HFFc6 (cell line): ENCODE data around the gene WSB1. TPM values are rescaled to one million over a fixed set of nuclear protein-coding genes. Genes with fewer than 3 reads are reported as not detected.

Source experiments
- DNase-seq: peaks from one replicate; pipeline ENCODE4 v3.0.0-alpha.2; 2018
- H3K27ac Mint-ChIP-seq: 2 replicates; pipeline ENCODE4 v1.8.0; 2020; ENCODE audit warnings: mild to moderate bottlenecking, mixed read lengths
- H3K27me3 Mint-ChIP-seq: 2 replicates; pipeline ENCODE4 v1.8.0; 2021; ENCODE audit warnings: mild to moderate bottlenecking, moderate library complexity, mixed read lengths; ENCODE audit not compliant: insufficient read depth
- H3K36me3 Mint-ChIP-seq: 2 replicates; pipeline ENCODE4 v1.8.0; 2021; ENCODE audit warnings: low read depth, mixed read lengths
- H3K4me1 Mint-ChIP-seq: 2 replicates; pipeline ENCODE4 v1.8.0; 2020; ENCODE audit warnings: low read depth, mixed read lengths
- H3K4me3 Mint-ChIP-seq: 2 replicates; pipeline ENCODE4 v1.8.0; 2020; ENCODE audit warnings: mild to moderate bottlenecking, moderate library complexity, mixed read lengths
- H3K9me3 Mint-ChIP-seq: 2 replicates; pipeline ENCODE4 v1.8.0; 2020; ENCODE audit warnings: mild to moderate bottlenecking, mixed read lengths
- total RNA-seq, 6 experiments: library from RNA; stranded (reverse); fragmentation: NEBNext Ultra II Directional; extraction: Animal tissue kit (Norgen Biotek cat#: 25700); gene quantifications; 2 replicates in 1 of 6; 3 replicates in 5 of 6; pipeline ENCODE4 v1.2.3, GENCODE V29; 2021
- TF ChIP-seq, protein P1 (sequence below): fragments of 200-600 bp; sonication (generic); IDR thresholded peaks from 2 replicates; pipeline ENCODE4 v1.5.0; 2021; ENCODE audit warnings: antibody characterized with exemption, mild to moderate bottlenecking

Gene WSB1
- total RNA-seq, 6 experiments from 2014 or later = 60.5 to 74.4 (median 66.5) TPM

DNA sequence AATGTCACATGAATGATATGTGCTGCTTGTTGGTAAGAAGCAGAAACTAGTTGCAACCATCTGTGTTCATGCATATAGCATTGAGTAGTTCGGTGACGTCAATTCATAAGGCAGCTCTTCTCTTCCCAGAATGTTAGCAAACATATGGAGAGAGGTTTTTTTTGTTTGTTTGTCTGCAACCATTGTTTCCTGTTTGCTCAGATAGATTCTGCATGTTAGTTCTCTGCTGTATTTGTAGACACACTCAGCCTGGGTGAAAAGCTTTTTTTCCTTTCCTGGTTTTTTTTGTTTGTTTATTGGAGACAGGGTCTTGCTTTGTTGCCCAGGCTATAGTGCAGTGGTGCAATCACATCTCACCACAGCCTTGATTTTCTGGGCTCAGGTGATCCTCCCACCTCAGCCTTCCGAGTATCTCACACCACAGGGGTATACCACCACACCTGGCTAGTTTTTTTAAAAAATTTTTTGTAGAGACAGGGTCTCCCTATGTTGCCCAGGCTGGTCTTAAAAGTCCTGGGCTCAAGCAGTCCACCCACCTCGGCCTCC, 16.7 kb downstream of the WSB1 start:
- peaks cover 48% of the 10 kb centered on the region for H3K36me3 Mint-ChIP-seq
- no peaks in the 10 kb centered on the region for H3K9me3 Mint-ChIP-seq
- H3K4me3 Mint-ChIP-seq = no peak overlapping the region
- no peak for DNase-seq
- TF ChIP-seq, protein P1, sequence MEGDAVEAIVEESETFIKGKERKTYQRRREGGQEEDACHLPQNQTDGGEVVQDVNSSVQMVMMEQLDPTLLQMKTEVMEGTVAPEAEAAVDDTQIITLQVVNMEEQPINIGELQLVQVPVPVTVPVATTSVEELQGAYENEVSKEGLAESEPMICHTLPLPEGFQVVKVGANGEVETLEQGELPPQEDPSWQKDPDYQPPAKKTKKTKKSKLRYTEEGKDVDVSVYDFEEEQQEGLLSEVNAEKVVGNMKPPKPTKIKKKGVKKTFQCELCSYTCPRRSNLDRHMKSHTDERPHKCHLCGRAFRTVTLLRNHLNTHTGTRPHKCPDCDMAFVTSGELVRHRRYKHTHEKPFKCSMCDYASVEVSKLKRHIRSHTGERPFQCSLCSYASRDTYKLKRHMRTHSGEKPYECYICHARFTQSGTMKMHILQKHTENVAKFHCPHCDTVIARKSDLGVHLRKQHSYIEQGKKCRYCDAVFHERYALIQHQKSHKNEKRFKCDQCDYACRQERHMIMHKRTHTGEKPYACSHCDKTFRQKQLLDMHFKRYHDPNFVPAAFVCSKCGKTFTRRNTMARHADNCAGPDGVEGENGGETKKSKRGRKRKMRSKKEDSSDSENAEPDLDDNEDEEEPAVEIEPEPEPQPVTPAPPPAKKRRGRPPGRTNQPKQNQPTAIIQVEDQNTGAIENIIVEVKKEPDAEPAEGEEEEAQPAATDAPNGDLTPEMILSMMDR = no peak
- peaks cover 10% of the 10 kb centered on the region for H3K4me1 Mint-ChIP-seq
- 0 out of 2 replicates have a peak overlapping the region, but pooled peaks have one; percentile 21 for H3K27ac Mint-ChIP-seq
- no peaks in the 10 kb centered on the region for H3K27me3 Mint-ChIP-seq

GRCh38 chr17:27313301-27313700, 19.4 kb downstream of the WSB1 start:
- Mint-ChIP-seq H3K9me3 (no peaks in the 10 kb centered on the region), H3K27ac (no peak overlapping the region), H3K36me3 (peaks cover 52% of the 10 kb centered on the region), H3K4me3 (no peak overlapping the region), H3K4me1 (peaks cover 12% of the 10 kb centered on the region), H3K27me3 (no peaks in the 10 kb centered on the region)
- TF ChIP-seq, protein P1 = no peak
- DNase-seq = no peak

- peak; percentile 60 for DNase-seq
- Mint-ChIP-seq H3K4me1 (peaks cover 20% of the 10 kb centered on the region), H3K27ac (peak overlapping the region; percentile 32), H3K36me3 (peaks cover 47% of the 10 kb centered on the region), H3K9me3 (no peaks in the 10 kb centered on the region), H3K27me3 (no peaks in the 10 kb centered on the region), H3K4me3 (no peak overlapping the region)
- TF ChIP-seq, protein P1 = no peak
These were observed 21.4 kb downstream of the WSB1 start for GRCh38 chr17:27315322-27315721.

DNA sequence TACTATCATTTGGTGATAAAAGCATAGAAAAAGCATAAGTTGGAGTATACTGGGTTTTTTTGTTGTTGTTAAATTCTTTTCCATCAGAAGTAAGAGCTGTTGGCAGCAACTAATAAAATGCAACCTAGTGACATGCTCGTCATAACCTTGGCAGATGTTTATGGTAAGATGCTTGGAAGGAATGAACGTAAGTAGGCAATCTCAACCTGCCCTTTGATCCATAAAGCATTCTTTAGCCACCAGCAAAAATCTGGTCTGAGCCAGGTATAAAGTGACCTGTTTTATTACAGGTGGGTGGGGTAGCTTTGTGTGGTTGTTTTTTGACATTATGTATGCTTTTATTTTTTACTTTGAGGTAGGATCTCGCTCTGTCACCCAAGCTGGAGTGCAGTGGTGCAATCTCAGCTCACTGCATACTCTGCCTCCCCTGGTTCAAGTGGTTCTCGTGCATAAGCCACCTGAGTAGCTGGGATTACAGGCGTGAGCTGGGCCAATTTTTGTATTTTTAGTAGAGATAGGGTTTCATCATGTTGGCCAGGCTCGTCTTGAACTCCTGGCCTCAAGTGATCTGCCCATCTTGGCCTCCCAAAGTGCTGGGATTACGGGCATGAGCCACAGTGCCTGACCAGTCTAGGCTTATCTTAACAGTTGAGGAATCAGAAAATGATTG, 22.0 kb downstream of the WSB1 start:
- Mint-ChIP-seq H3K36me3 (peaks cover 41% of the 10 kb centered on the region), H3K27ac (peak overlapping the region; percentile 32), H3K27me3 (no peaks in the 10 kb centered on the region), H3K4me1 (peaks cover 20% of the 10 kb centered on the region), H3K9me3 (no peaks in the 10 kb centered on the region), H3K4me3 (no peak overlapping the region)
- no peak for DNase-seq
- TF ChIP-seq, protein P1 = no peak

DNA sequence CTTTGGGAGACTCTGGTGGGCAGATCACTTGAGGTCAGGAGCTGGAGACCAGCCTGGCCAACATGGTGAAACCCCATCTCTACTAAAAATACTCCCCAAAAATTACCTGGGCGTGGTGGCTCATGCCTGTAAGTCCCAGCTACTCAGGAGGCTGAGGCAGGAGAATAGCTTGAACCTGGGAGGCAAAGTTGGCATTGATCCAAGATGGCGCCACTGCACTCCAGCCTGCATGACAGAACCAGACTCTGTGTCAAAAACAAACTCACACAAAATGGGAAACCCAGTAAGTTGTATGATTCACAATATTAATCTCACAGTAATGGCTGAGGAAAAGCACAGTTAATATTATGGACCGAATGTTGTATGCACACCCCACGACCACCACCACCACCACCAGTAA, 24.3 kb downstream of the WSB1 start:
- no peak for DNase-seq
- peaks cover 22% of the 10 kb centered on the region for H3K4me1 Mint-ChIP-seq
- TF ChIP-seq, protein P1 = no peak
- peaks cover 25% of the 10 kb centered on the region for H3K36me3 Mint-ChIP-seq
- H3K4me3 Mint-ChIP-seq = no peak overlapping the region
- no peaks in the 10 kb centered on the region for H3K27me3 Mint-ChIP-seq
- H3K9me3 Mint-ChIP-seq = no peaks in the 10 kb centered on the region
- H3K27ac Mint-ChIP-seq = no peak overlapping the region
